Measurements from ENCODE around the gene HEXIM1. TPM values are rescaled to one million over a fixed set of nuclear protein-coding genes. Genes with fewer than 3 reads are reported as not detected.

HEXIM1 gene
- total RNA-seq, 4 donors from 2014 or later = 48.3 to 56.3 (median 53.8) TPM

DNA sequence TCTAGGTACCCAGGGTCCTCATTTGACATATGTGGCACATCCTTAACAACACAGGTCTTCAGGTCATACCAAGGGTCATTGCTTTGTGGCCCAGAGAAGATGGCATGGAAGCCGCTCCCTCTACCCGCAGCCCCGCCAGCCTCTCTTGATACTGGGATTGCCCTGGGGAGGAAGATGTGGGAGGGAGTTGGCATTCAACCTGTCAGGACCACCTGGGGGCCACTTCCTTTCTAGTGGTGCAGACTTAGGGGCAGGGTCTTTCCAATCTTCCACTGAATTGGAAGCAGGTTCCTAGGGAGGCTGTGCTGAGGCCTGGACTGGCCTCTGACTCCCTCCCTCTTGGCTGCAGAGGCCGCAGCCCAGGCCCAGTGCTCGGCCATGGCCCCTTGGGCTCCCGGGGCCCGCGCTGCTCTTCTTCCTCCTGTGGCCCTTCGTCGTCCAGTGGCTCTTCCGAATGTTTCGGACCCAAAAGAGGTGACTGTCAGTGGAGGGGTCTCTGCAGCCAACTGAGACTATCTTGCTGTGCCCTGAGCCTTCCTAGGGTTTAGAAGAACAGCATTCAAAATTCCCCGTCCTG, 5.1 kb upstream of the HEXIM1 start:
- H3K4me3 ChIP-seq = peak overlapping the region in 1 of 2 donors; percentile 62
- peak overlapping the region; percentile 81 to 98 (median 96) for H3K27ac ChIP-seq
- peaks cover 0 to 28% of the 10 kb centered on the region in 2 donors for H3K36me3 ChIP-seq
- no peak for ATAC-seq
- WGBS, 2 donors (ENCODE audit: low coverage in 1 of 2) = no CpG with 5 or more reads among the region's 13 CpGs
- TF ChIP-seq, protein P1, sequence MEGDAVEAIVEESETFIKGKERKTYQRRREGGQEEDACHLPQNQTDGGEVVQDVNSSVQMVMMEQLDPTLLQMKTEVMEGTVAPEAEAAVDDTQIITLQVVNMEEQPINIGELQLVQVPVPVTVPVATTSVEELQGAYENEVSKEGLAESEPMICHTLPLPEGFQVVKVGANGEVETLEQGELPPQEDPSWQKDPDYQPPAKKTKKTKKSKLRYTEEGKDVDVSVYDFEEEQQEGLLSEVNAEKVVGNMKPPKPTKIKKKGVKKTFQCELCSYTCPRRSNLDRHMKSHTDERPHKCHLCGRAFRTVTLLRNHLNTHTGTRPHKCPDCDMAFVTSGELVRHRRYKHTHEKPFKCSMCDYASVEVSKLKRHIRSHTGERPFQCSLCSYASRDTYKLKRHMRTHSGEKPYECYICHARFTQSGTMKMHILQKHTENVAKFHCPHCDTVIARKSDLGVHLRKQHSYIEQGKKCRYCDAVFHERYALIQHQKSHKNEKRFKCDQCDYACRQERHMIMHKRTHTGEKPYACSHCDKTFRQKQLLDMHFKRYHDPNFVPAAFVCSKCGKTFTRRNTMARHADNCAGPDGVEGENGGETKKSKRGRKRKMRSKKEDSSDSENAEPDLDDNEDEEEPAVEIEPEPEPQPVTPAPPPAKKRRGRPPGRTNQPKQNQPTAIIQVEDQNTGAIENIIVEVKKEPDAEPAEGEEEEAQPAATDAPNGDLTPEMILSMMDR (IDR thresholded peaks at IDR 0.05) = no peak
- TF ChIP-seq POLR2AphosphoS5 (IDR thresholded peaks at IDR 0.05) (no peak), EP300 (IDR thresholded peaks at IDR 0.05) (no peak), POLR2A (IDR thresholded peaks at IDR 0.05) (no peak)
- peaks cover 0 to 46% (median 22%) of the 10 kb centered on the region in 3 donors for H3K4me1 ChIP-seq
- no peaks in the 10 kb centered on the region for H3K9me3 ChIP-seq
- H3K27me3 ChIP-seq = no peaks in the 10 kb centered on the region

DNA sequence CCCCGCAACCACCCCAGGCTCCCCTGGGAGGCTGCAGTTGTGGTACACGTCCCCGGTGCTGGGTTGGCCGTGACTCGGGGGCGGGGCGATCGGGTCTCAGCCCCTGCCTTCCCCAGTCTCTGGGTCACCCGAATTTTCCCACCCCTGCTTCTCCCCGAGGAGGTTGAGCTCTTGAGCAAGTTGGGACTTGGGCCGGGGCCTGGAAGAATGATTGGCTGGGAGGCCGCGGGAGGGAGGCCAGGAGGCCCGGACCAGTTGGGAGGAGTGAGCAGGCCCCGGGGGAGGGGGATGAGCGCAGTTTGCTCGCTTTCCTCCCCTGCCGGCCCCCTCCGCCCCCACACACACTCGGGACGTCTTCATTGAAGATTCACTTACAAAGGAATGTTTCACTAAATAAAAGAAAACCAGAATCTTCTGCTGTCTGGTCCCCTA, 4.5 kb upstream of the HEXIM1 start:
- TF ChIP-seq POLR2A (IDR thresholded peaks at IDR 0.05) (no peak), EP300 (IDR thresholded peaks at IDR 0.05) (no peak), POLR2AphosphoS5 (IDR thresholded peaks at IDR 0.05) (peak; percentile 36)
- TF ChIP-seq, protein P1 (IDR thresholded peaks at IDR 0.05) = peak in 1 of 4 experiments; percentile 25
- ATAC-seq = peak; percentile 52
- Histone ChIP-seq H3K27me3 (no peaks in the 10 kb centered on the region), H3K36me3 (peaks cover 0 to 23% of the 10 kb centered on the region in 2 donors), H3K9me3 (no peaks in the 10 kb centered on the region), H3K4me3 (peak overlapping the region; percentile 22 to 62), H3K27ac (peak overlapping the region; percentile 81 to 98 (median 96)), H3K4me1 (peaks cover 0 to 46% (median 22%) of the 10 kb centered on the region in 3 donors)
- WGBS, 2 donors (ENCODE audit: low coverage in 1 of 2) = no CpG with 5 or more reads among the region's 21 CpGs

DNA sequence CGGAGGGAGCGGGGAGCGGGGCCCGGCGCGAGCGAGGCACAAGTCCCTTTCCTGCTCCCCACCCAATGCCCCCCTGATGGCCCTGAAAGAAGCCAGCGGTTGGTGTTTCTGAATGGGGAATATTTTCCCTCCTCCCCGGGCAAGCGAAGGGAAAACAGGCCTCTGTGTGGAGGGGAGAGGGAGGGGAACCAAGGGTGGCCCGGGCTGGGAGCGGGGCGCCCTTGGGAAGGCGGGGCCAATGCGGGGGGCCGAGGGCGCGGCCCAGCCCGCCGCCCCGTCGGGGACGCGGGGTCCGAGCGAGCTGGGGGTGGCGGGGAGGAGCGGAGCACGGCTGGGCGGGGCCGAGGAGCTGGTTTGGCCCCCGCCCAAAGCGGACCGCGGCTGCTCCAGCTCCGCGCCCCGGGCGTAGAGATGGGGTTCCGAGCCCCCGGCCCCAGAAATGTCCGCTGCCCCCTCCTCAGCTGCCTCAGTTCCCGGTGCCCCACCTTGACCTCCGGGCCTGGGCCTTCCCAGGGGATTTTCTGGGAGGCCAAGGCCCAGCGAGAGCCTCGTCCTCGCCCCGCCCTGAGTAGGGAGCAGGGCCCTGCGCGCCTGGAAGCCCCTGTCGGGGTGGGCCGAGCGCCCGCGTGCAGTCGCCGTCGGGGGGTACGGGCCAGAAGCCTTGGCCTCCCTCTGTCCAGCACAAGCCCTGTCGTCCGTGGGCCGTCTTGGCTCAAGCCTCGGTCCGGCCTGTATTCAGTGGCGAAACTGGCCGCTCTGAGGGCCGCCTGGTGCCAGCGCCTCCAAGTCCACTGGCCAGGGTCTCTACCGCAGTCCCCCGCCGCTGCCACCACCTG, 3.9 kb upstream of the HEXIM1 start:
- TF ChIP-seq POLR2A (IDR thresholded peaks at IDR 0.05) (peak in 1 of 2 donors; percentile 32), POLR2AphosphoS5 (IDR thresholded peaks at IDR 0.05) (peak; percentile 6), EP300 (IDR thresholded peaks at IDR 0.05) (no peak)
- TF ChIP-seq, protein P1 (IDR thresholded peaks at IDR 0.05) = no peak
- Histone ChIP-seq H3K4me1 (peaks cover 0 to 46% (median 22%) of the 10 kb centered on the region in 3 donors), H3K4me3 (peak overlapping the region; percentile 22 to 62), H3K36me3 (peaks cover 0 to 17% of the 10 kb centered on the region in 2 donors), H3K27ac (peak overlapping the region; percentile 81 to 98 (median 96)), H3K9me3 (no peaks in the 10 kb centered on the region), H3K27me3 (no peaks in the 10 kb centered on the region)
- no CpG with 5 or more reads among the region's 71 CpGs for WGBS, 2 donors (ENCODE audit: low coverage in 1 of 2)
- peak; percentile 15 for ATAC-seq

DNA sequence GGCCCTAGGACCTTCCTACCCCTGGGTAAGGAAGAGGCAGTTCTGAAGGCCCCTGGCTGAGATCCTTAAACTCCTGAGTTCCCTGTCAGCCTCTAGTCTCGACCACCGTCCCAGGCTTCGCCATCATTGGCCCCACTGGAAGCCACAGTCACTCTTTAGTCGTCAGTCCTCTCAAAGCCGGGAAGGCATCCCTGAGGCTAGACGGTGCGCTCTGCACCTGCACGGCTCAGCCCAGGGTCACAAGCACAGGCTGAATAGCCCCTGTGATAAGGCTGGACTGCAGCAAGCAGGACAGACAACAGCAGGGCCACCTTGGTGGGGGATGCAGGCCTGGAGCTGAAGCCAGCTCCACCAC, 3.3 kb upstream of the HEXIM1 start:
- TF ChIP-seq POLR2A (IDR thresholded peaks at IDR 0.05) = no peak
- WGBS, 2 donors (ENCODE audit: low coverage in 1 of 2) = 79% methylated on average over 7 of the region's 8 CpGs; no CpG with 5 or more reads in 1 of the 2 donors
- peaks cover 0 to 11% of the 10 kb centered on the region in 2 donors for H3K36me3 ChIP-seq
- no peak for ATAC-seq
- peak overlapping the region in 1 of 2 donors; percentile 62 for H3K4me3 ChIP-seq
- H3K27me3 ChIP-seq = no peaks in the 10 kb centered on the region
- peak overlapping the region; percentile 81 to 98 (median 96) for H3K27ac ChIP-seq
- peaks cover 0 to 46% (median 22%) of the 10 kb centered on the region in 3 donors for H3K4me1 ChIP-seq
- H3K9me3 ChIP-seq = no peaks in the 10 kb centered on the region

DNA sequence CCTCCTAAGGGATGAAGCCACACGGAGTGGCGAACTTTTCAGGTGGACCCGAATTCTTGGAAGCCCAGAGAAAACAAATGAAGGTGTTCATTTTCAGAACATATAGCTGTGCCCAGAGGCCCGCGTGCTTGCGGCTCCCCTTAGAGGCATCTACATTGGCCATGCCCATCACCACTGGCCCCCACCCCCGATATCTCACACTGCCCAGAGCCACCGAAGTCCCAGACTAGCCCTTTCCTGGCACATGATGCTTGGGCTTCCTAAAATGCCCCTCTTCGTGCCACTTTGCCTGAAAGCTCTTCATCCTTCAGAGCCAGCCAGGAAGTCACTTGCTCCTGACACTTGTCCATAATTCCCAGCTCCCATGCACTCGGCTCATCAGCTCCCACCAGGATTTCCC, 2.1 kb upstream of the HEXIM1 start:
- ATAC-seq = no peak
- no peaks in the 10 kb centered on the region for H3K9me3 ChIP-seq
- H3K27me3 ChIP-seq = no peaks in the 10 kb centered on the region
- peak overlapping the region; percentile 84 to 98 (median 96) for H3K27ac ChIP-seq
- WGBS, 2 donors (ENCODE audit: low coverage in 1 of 2) = 73 to 84% methylated on average over 4 to 10 of the region's 10 CpGs
- TF ChIP-seq, protein P1 (IDR thresholded peaks at IDR 0.05) = no peak
- TF ChIP-seq EP300 (IDR thresholded peaks at IDR 0.05) (no peak), POLR2A (IDR thresholded peaks at IDR 0.05) (no peak), POLR2AphosphoS5 (IDR thresholded peaks at IDR 0.05) (no peak)
- H3K4me3 ChIP-seq = no peak overlapping the region
- peaks cover 0 to 55% (median 23%) of the 10 kb centered on the region in 3 donors for H3K4me1 ChIP-seq
- no peaks in the 10 kb centered on the region for H3K36me3 ChIP-seq

All from gastroesophageal sphincter (tissue), 4 donors.